ENCODE measurements around the gene TIMELESS.

DNA sequence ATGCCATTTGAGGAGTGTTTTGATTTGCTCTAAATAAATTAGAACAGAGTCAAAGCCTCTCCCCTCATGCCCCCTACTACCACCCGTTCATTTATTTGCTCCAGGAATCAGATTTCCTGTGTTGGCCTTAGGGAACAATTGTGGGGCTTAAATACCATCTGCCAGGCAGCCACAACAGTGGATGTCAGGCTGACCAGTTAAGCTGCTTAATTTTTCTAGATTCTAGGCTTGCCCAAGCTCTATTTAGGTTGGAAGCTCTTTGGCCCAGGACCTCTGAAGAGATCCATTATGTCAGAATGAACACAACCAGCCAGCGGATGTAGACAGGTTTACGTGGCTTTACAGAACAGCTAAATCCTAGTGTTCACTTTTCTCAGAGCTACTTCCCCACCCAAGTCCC, 1.0 kb upstream of the TIMELESS start:
- TF ChIP-seq POLR2A (IDR thresholded peaks at IDR 0.05; ENCODE audit: low read depth) (no peak), EP300 (IDR thresholded peaks at IDR 0.05) (no peak)
- TF ChIP-seq, protein P1, sequence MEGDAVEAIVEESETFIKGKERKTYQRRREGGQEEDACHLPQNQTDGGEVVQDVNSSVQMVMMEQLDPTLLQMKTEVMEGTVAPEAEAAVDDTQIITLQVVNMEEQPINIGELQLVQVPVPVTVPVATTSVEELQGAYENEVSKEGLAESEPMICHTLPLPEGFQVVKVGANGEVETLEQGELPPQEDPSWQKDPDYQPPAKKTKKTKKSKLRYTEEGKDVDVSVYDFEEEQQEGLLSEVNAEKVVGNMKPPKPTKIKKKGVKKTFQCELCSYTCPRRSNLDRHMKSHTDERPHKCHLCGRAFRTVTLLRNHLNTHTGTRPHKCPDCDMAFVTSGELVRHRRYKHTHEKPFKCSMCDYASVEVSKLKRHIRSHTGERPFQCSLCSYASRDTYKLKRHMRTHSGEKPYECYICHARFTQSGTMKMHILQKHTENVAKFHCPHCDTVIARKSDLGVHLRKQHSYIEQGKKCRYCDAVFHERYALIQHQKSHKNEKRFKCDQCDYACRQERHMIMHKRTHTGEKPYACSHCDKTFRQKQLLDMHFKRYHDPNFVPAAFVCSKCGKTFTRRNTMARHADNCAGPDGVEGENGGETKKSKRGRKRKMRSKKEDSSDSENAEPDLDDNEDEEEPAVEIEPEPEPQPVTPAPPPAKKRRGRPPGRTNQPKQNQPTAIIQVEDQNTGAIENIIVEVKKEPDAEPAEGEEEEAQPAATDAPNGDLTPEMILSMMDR (IDR thresholded peaks at IDR 0.05): no peak
